ENCODE data around the gene SLC22A5. TPM values are rescaled to one million over a fixed set of nuclear protein-coding genes. Genes with fewer than 3 reads are reported as not detected.

The SLC22A5 gene
- total RNA-seq, 4 donors from 2014 or later: 13.2 to 25.4 (median 15.7) TPM

GRCh38 chr5:132389585-132390286 lies 20.2 kb downstream of the SLC22A5 start:
- TF ChIP-seq, protein P1, sequence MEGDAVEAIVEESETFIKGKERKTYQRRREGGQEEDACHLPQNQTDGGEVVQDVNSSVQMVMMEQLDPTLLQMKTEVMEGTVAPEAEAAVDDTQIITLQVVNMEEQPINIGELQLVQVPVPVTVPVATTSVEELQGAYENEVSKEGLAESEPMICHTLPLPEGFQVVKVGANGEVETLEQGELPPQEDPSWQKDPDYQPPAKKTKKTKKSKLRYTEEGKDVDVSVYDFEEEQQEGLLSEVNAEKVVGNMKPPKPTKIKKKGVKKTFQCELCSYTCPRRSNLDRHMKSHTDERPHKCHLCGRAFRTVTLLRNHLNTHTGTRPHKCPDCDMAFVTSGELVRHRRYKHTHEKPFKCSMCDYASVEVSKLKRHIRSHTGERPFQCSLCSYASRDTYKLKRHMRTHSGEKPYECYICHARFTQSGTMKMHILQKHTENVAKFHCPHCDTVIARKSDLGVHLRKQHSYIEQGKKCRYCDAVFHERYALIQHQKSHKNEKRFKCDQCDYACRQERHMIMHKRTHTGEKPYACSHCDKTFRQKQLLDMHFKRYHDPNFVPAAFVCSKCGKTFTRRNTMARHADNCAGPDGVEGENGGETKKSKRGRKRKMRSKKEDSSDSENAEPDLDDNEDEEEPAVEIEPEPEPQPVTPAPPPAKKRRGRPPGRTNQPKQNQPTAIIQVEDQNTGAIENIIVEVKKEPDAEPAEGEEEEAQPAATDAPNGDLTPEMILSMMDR (IDR thresholded peaks at IDR 0.05): no peak
- no peak for TF ChIP-seq POLR2A (IDR thresholded peaks at IDR 0.05)
- peak; percentile 88 to 94 for DNase-seq (ENCODE audit: low spot score in 2 of 2)
- 61 to 67% methylated on average over 10 of the region's 10 CpGs for WGBS, 2 donors
- intact Hi-C loops (cut with DNase I; ENCODE audit: low total_unique reads): no loop called here
- no peak overlapping the region for H3K4me3 ChIP-seq (ENCODE audit: low read depth, poor library complexity, severe bottlenecking)

GRCh38 chr5:132391247-132391646 lies 21.7 kb downstream of the SLC22A5 start:
- WGBS, 2 donors: 86 to 87% methylated on average over 5 of the region's 5 CpGs
- intact Hi-C loops (cut with DNase I; ENCODE audit: low total_unique reads): no loop called here
- TF ChIP-seq, protein P1 (IDR thresholded peaks at IDR 0.05): no peak
- TF ChIP-seq POLR2A (IDR thresholded peaks at IDR 0.05): no peak
- H3K4me3 ChIP-seq (ENCODE audit: low read depth, poor library complexity, severe bottlenecking): no peak overlapping the region
- DNase-seq (ENCODE audit: low spot score in 2 of 2): no peak

DNA sequence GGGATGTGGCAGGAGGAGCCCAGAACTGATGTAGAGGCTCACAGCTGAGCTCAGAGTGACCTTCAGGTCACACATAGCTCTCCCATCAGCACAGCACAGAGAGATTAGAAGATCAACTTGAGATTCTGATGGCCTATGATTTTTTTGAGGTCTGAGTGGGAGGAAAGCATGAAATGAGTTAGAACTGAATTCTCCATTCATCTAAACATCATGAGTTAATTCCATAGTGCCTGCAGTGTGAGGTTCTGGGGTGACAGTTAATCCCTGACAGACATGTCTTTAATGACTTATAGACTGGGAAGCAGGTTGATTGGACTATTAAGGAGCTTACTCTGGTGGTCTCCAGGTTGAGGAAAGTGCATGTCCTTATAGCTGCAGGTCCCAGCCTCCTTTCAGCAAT lies 22.4 kb downstream of the SLC22A5 start:
- H3K4me3 ChIP-seq (ENCODE audit: low read depth, poor library complexity, severe bottlenecking): no peak overlapping the region
- intact Hi-C loops (cut with DNase I; ENCODE audit: low total_unique reads): no loop called here
- TF ChIP-seq, protein P1 (IDR thresholded peaks at IDR 0.05): no peak
- no peak for TF ChIP-seq POLR2A (IDR thresholded peaks at IDR 0.05)
- no peak for DNase-seq (ENCODE audit: low spot score in 2 of 2)

- intact Hi-C loops (cut with DNase I; ENCODE audit: low total_unique reads): no loop called here
- DNase-seq (ENCODE audit: low spot score in 2 of 2): peak in 1 of 2 donors; percentile 72
- 76 to 86% methylated on average over 8 of the region's 8 CpGs for WGBS, 2 donors
- TF ChIP-seq POLR2A (IDR thresholded peaks at IDR 0.05): no peak
- TF ChIP-seq, protein P1 (IDR thresholded peaks at IDR 0.05): no peak
- H3K4me3 ChIP-seq (ENCODE audit: low read depth, poor library complexity, severe bottlenecking): no peak overlapping the region
These were observed 22.9 kb downstream of the SLC22A5 start for GRCh38 chr5:132392411-132392810.

- peak in 1 of 2 donors; percentile 57 for DNase-seq (ENCODE audit: low spot score in 2 of 2)
- intact Hi-C loops (cut with DNase I; ENCODE audit: low total_unique reads): no loop called here
- TF ChIP-seq, protein P1 (IDR thresholded peaks at IDR 0.05): no peak
- TF ChIP-seq POLR2A (IDR thresholded peaks at IDR 0.05): no peak
- no peak overlapping the region for H3K4me3 ChIP-seq (ENCODE audit: low read depth, poor library complexity, severe bottlenecking)
- WGBS, 2 donors: 68 to 73% methylated on average over 6 of the region's 6 CpGs
These were observed 23.7 kb downstream of the SLC22A5 start for GRCh38 chr5:132392978-132393825.
